Endodermal cell (in vitro differentiated cells): ENCODE data around the gene CARD11. TPM values are rescaled to one million over a fixed set of nuclear protein-coding genes. Genes with fewer than 3 reads are reported as not detected.
A peak's percentile ranks its signal among the peaks of the same experiment; 100 is the strongest.

Source experiments
- DNase-seq: peaks from one replicate; pipeline ENCODE4 v3.0.0-alpha.2; 2017
- H3K27ac ChIP-seq: 2 replicates; pipeline ENCODE4 v1.5.1; 2013; ENCODE audit warnings: mild to moderate bottlenecking, low read depth, low read length, moderate library complexity
- H3K27me3 ChIP-seq: 2 replicates; pipeline ENCODE4 v1.6.1; 2013; ENCODE audit warnings: mild to moderate bottlenecking, low read length, moderate library complexity; ENCODE audit not compliant: insufficient read depth, control insufficient read depth, poor library complexity, severe bottlenecking
- H3K36me3 ChIP-seq: 2 replicates; pipeline ENCODE4 v1.7.0; 2013; ENCODE audit warnings: mild to moderate bottlenecking, low read length, moderate library complexity; ENCODE audit not compliant: control insufficient read depth, insufficient read depth
- H3K4me1 ChIP-seq: one replicate; pipeline ENCODE4 v1.7.0; 2013; ENCODE audit warnings: low read length; ENCODE audit not compliant: control insufficient read depth, insufficient read depth
- H3K4me3 ChIP-seq: 2 replicates; pipeline ENCODE4 v1.5.1; 2013; ENCODE audit warnings: mild to moderate bottlenecking, low read length, moderate library complexity
- H3K9ac ChIP-seq: 2 replicates; pipeline ENCODE4 v1.6.1; 2013; ENCODE audit warnings: mild to moderate bottlenecking, low read length, moderate library complexity; ENCODE audit not compliant: poor library complexity, severe bottlenecking; ENCODE audit errors: extremely low read depth
- H3K9me3 ChIP-seq: 2 replicates; pipeline ENCODE4 v1.6.1; 2013; ENCODE audit warnings: mild to moderate bottlenecking, low read length, moderate library complexity; ENCODE audit not compliant: control insufficient read depth
- H3K27ac Mint-ChIP-seq: 2 replicates; pipeline ENCODE4 v1.8.0; 2020; ENCODE audit warnings: mixed read lengths
- H3K27me3 Mint-ChIP-seq: 2 replicates; pipeline ENCODE4 v1.8.0; 2021; ENCODE audit warnings: mild to moderate bottlenecking, mixed read lengths; ENCODE audit not compliant: insufficient read depth
- H3K36me3 Mint-ChIP-seq: 2 replicates; pipeline ENCODE4 v1.8.0; 2020; ENCODE audit warnings: low read depth, mixed read lengths
- H3K4me1 Mint-ChIP-seq: 2 replicates; pipeline ENCODE4 v1.8.0; 2020; ENCODE audit warnings: mixed read lengths
- H3K4me3 Mint-ChIP-seq: 2 replicates; pipeline ENCODE4 v1.8.0; 2020; ENCODE audit warnings: mild to moderate bottlenecking, moderate library complexity, mixed read lengths
- H3K9me3 Mint-ChIP-seq: 2 replicates; pipeline ENCODE4 v1.8.0; 2020; ENCODE audit warnings: mild to moderate bottlenecking, mixed read lengths
- WGBS, 2 experiments: methylation state at CpG; one replicate each; pipeline versions ENCODE4 v1.1.5 to v1.1.7; 2013; ENCODE audit warnings: missing lambda C conversion rate in 2 of 2, mixed read lengths in 1 of 2; ENCODE audit not compliant: insufficient coverage in 1 of 2, insufficient read length in 1 of 2; 5-methylcytosine and 5-hydroxymethylcytosine counted together
- total RNA-seq, 2 donors: library from RNA; stranded (reverse); fragmentation: NEBNext Ultra II Directional in 1 of 2; extraction: Animal tissue kit (Norgen Biotek cat#: 25700) in 1 of 2; gene quantifications; 2 replicates in 1 of 2; 3 replicates in 1 of 2; pipeline ENCODE4 v1.2.1, GENCODE V29; 2021
- TF ChIP-seq, protein P1 (sequence below): fragments of 200-600 bp; sonication (generic); conservative IDR thresholded peaks from 2 replicates; pipeline ENCODE4 v1.5.0; 2021; ENCODE audit warnings: antibody characterized with exemption, mild to moderate bottlenecking

CARD11 gene
- total RNA-seq, 2 donors from 2014 or later: 7.2 to 10.8 TPM

DNA sequence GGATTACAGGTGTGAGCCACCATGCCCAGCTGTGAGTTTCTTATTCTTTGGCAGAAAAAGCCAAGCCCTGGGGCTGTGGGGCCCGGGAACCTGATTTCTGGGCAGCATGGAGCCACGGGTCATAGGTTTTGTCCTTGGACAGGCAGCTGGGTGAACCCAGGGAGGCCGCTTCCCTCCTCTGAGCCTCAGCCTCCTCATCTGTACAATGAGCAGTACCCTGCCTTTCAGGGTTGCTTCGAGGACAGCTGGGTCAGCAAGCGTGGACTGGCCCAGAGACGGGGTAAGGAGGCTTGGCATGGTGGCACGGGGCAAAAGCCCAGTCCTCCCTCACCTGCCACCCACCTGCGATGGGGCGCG lies 115.4 kb downstream of the CARD11 start:
- no peaks in the 10 kb centered on the region for H3K36me3 ChIP-seq
- Mint-ChIP-seq H3K27ac (no peak overlapping the region), H3K36me3 (no peaks in the 10 kb centered on the region), H3K9me3 (no peaks in the 10 kb centered on the region), H3K4me1 (no peaks in the 10 kb centered on the region), H3K4me3 (no peak overlapping the region), H3K27me3 (no peaks in the 10 kb centered on the region)
- H3K27me3 ChIP-seq: no peaks in the 10 kb centered on the region
- H3K4me3 ChIP-seq: no peak overlapping the region
- no peaks in the 10 kb centered on the region for H3K4me1 ChIP-seq
- WGBS, 2 experiments: 95 to 100% methylated on average over 10 of the region's 10 CpGs
- H3K9me3 ChIP-seq: no peaks in the 10 kb centered on the region
- no peak overlapping the region for H3K27ac ChIP-seq
- TF ChIP-seq, protein P1, sequence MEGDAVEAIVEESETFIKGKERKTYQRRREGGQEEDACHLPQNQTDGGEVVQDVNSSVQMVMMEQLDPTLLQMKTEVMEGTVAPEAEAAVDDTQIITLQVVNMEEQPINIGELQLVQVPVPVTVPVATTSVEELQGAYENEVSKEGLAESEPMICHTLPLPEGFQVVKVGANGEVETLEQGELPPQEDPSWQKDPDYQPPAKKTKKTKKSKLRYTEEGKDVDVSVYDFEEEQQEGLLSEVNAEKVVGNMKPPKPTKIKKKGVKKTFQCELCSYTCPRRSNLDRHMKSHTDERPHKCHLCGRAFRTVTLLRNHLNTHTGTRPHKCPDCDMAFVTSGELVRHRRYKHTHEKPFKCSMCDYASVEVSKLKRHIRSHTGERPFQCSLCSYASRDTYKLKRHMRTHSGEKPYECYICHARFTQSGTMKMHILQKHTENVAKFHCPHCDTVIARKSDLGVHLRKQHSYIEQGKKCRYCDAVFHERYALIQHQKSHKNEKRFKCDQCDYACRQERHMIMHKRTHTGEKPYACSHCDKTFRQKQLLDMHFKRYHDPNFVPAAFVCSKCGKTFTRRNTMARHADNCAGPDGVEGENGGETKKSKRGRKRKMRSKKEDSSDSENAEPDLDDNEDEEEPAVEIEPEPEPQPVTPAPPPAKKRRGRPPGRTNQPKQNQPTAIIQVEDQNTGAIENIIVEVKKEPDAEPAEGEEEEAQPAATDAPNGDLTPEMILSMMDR: no peak
- peak; percentile 33 for DNase-seq
- H3K9ac ChIP-seq: no peak overlapping the region

DNA sequence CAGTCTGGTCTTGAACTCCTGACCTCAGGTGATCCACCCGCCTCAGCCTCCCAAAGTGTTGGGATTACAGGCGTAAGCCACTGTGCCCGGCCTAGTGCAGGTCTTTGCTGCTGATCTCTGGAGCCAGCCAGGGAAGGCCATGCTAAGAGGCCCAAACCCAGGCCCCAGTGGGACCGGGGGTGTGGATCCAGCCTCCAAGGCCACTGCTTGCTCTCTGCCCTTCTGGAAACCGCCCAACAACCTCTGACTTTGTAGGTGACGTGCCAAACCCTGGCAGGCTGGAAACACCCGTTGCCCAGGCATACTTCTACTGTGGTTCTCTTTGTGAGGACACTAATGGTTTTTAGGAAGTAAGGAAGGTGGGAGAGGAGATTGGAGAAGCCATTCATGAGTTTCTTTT lies 116.1 kb downstream of the CARD11 start:
- WGBS, 2 experiments: 94 to 100% methylated on average over 3 to 7 of the region's 7 CpGs
- H3K4me1 Mint-ChIP-seq: no peaks in the 10 kb centered on the region
- no peaks in the 10 kb centered on the region for H3K36me3 Mint-ChIP-seq
- DNase-seq: peak; percentile 36
- no peaks in the 10 kb centered on the region for H3K9me3 Mint-ChIP-seq
- no peaks in the 10 kb centered on the region for H3K9me3 ChIP-seq
- no peaks in the 10 kb centered on the region for H3K27me3 Mint-ChIP-seq
- H3K4me1 ChIP-seq: no peaks in the 10 kb centered on the region
- H3K9ac ChIP-seq: no peak overlapping the region
- H3K36me3 ChIP-seq: no peaks in the 10 kb centered on the region
- no peak overlapping the region for H3K4me3 Mint-ChIP-seq
- H3K27me3 ChIP-seq: no peaks in the 10 kb centered on the region
- TF ChIP-seq, protein P1: no peak
- H3K4me3 ChIP-seq: no peak overlapping the region
- no peak overlapping the region for H3K27ac ChIP-seq
- no peak overlapping the region for H3K27ac Mint-ChIP-seq

DNA sequence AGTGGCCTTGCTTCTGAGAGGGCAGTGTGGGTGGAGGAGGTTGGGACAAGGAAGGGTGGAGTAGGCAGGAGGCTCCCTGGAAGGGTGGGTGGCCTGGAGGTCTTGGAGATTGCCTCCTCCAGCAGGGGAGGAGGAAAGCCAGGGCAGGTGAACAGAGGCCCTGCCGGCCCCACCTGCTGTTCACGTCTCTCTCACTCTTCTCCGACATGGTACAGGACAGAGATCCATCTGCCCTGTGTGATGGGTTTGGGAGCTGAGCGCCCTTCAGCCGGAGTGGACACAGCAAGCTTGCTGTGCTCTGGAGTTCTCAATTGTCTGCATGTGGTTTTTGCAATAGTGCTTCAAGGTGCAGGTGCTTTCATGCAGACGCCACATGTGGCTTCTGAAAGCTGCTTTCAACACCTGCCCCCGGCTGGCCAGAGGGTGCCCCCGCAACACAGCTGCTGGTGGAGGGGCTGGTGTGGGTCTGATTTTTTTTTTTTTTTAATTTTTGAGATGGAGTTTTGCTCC lies 116.7 kb downstream of the CARD11 start:
- Histone ChIP-seq H3K36me3 (no peaks in the 10 kb centered on the region), H3K27me3 (no peaks in the 10 kb centered on the region), H3K4me1 (no peaks in the 10 kb centered on the region), H3K9ac (no peak overlapping the region), H3K4me3 (no peak overlapping the region), H3K9me3 (no peaks in the 10 kb centered on the region), H3K27ac (no peak overlapping the region)
- no peak for DNase-seq
- no peaks in the 10 kb centered on the region for H3K36me3 Mint-ChIP-seq
- no peaks in the 10 kb centered on the region for H3K9me3 Mint-ChIP-seq
- peak overlapping the region; percentile 53 for H3K27ac Mint-ChIP-seq
- TF ChIP-seq, protein P1: no peak
- H3K27me3 Mint-ChIP-seq: no peaks in the 10 kb centered on the region
- WGBS, 2 experiments: 87 to 96% methylated on average over 5 to 8 of the region's 8 CpGs
- H3K4me1 Mint-ChIP-seq: no peaks in the 10 kb centered on the region
- no peak overlapping the region for H3K4me3 Mint-ChIP-seq
